Activated gamma-delta T cell treated with Interleukin-2 at 50 U/mL for 16 hours (primary cell): ENCODE results near the gene ATP2B2.
A peak's percentile ranks its signal among the peaks of the same experiment; 100 is the strongest.

Experiments used
- DNase-seq: peaks from one replicate; pipeline ENCODE4 v3.0.0-alpha.2; 2020

The ATP2B2 gene

DNA sequence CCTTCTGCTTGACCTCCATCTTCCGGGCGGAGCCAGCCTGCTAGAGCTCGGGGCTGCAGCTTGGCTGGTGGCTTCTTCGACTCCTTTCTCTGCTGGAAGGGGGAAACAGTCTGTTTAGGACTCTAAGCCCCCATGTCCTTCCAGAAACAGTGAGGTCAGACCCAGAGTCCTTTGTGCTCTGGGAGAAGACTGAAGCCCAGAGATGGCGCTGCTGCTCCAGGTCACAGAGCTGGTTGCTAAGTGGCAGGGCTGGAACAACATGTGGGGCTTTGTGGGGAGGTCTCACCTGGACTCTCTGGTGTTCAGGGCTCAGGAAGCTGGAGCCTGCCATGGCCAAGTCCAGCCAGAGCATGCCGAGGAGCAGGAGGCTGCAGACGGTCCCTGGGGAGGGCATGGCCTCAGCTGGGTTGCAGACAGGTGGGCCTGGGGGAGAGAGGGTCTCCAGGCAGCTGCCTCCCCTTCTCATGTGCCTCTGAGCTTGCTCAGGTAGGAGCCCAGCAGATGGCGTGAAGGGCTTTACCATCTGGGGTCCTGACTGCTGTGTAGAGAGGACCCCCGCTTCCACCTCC lies 215.5 kb downstream of the ATP2B2 start:
- DNase-seq = no peak

- no peak for DNase-seq
Observed at GRCh38 chr3:10289077-10289476, 216.3 kb downstream of the ATP2B2 start.

GRCh38 chr3:10288575-10288960 lies 216.8 kb downstream of the ATP2B2 start:
- DNase-seq = no peak

- DNase-seq = no peak
Observed at GRCh38 chr3:10287936-10288574, 217.3 kb downstream of the ATP2B2 start.

DNA sequence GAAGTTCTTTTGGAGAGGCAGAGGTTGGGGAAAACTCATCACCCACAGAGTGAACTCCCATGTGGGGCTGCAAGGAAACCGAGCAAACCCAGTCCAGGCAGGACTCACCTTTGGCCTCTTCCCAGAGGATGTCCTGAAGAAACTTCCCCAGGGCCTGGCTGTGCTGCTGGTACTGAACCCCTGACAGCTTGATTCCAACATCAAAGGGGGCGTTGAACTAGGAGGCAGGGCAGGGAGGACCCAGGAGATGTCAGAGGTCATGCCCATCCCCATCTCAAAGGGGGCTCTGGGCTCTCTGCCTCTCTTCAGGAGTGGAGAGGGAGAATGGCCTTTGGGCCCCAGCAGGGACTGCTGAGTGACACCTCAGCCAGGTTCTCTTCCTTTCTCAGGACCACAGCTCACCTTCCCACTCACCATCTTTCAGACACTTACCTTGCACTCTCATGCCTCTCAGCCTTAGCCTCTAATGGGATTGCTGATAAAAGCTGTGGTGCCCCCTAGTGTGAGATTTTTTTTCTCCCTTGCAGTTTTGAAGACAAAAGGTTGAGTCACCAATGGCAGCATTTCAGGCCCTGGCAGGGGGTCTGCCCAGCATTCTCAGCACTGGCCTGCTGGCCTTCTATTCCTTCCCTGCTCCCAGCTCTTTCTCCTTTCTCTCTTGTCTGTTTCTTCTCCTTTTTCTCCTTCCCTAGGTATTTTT lies 218.6 kb downstream of the ATP2B2 start:
- peak; percentile 32 for DNase-seq

- no peak for DNase-seq
Observed at GRCh38 chr3:10286133-10286524, 219.3 kb downstream of the ATP2B2 start.

GRCh38 chr3:10285272-10286132 lies 219.9 kb downstream of the ATP2B2 start:
- DNase-seq = no peak

- DNase-seq = no peak
Observed at GRCh38 chr3:10284496-10284895, 220.9 kb downstream of the ATP2B2 start.

DNA sequence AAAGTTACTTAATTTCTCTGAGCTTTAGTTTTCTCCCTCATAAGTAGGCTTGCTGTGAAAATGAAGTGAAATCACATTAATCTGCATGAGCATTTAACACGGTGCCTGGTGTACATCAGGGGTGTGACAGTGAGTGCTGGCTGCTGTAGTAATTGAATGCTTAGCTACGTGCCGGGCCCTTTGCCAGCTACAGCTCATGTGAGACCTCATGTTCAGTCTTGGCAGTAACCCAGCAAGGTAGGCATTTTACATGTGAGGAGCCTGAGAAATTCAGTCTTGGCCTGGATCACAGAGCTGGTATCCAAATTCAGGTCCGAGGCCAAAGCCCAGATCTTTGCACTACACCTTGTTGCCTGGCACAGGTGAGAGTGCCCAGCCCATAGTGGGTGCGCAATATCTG lies 221.7 kb downstream of the ATP2B2 start:
- no peak for DNase-seq

GRCh38 chr3:10281951-10282350 lies 223.4 kb downstream of the ATP2B2 start:
- no peak for DNase-seq

DNA sequence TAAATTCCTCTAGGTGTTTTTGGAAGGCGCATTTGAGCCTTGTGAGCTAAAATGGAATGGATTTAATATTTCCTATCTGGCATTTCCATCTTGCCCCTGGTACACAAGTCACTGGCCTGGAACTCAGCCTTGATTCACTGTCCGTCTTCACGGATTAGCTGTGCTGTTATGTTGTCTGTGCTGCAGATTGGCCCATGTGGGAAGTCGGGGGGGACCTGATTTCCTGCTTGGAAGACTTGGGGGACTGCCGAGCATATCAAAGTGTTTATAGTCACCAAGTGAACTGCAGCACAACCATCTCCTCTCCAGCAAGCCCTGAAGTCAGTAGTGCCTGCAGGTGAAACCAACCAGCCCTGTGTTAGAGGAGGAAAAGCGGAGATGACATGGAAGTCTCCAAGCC lies 224.8 kb downstream of the ATP2B2 start:
- no peak for DNase-seq

- no peak for DNase-seq
Observed at GRCh38 chr3:10280177-10280529, 225.2 kb downstream of the ATP2B2 start.

- no peak for DNase-seq
Observed at GRCh38 chr3:10279384-10280176, 225.8 kb downstream of the ATP2B2 start.

DNA sequence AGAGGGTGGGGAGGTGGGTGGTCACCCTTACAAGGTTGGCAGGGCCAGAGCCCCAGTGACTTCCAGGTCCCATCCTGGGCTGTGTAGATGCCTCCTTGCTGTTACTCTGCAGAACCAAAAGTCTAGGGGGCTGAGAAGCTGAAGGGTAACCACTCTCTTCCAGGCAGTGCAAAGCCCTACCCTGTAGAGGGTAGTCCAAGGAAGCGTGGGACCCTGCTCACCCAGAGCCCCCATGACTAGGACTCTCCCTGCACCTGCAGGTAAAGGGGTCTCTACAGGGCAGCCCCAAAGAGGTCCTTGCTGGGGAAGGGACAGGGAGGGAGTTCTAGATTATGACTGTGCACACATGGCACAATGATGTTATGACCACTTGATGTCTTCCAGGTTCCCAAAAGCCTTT lies 226.9 kb downstream of the ATP2B2 start:
- DNase-seq = no peak

GRCh38 chr3:10277115-10277625 lies 228.2 kb downstream of the ATP2B2 start:
- DNase-seq = no peak

- DNase-seq = no peak
Observed at GRCh38 chr3:10274601-10275000, 230.8 kb downstream of the ATP2B2 start.
